MM.1S (cell line): Measurements from ENCODE around the gene TSR2.

Experiments used
- DNase-seq: peaks from one replicate; pipeline ENCODE4 v3.0.0-alpha.2; 2015
- H2AFZ ChIP-seq: fragments of 300-600 bp; sonication (generic); 2 replicates; pipeline ENCODE4 v1.6.0; 2016; ENCODE audit warnings: antibody characterized with exemption, low read length
- H3F3A ChIP-seq: fragments of 300-600 bp; sonication (generic); 2 replicates; pipeline ENCODE4 v1.6.1; 2016; ENCODE audit warnings: mild to moderate bottlenecking, antibody characterized with exemption, low read length, moderate library complexity, mixed read lengths; ENCODE audit not compliant: insufficient read depth
- H3K27ac ChIP-seq: fragments of 300-600 bp; sonication (generic); 2 replicates; pipeline ENCODE4 v1.5.1; 2016; ENCODE audit warnings: mild to moderate bottlenecking, low read length
- H3K27me3 ChIP-seq: fragments of 300-600 bp; sonication (generic); replicated peaks from 2 replicates; pipeline ENCODE4 v1.6.0; 2016; ENCODE audit warnings: low read length; ENCODE audit not compliant: insufficient read depth
- H3K36me3 ChIP-seq: fragments of 300-600 bp; sonication (generic); replicated peaks from 2 replicates; pipeline ENCODE4 v1.6.1; 2016; ENCODE audit warnings: mild to moderate bottlenecking, low read length, mixed read lengths; ENCODE audit not compliant: insufficient read depth
- H3K4me1 ChIP-seq: fragments of 300-600 bp; sonication (generic); 2 replicates; pipeline ENCODE4 v1.6.1; 2016; ENCODE audit warnings: low read length, mixed read lengths
- H3K4me2 ChIP-seq: fragments of 300-600 bp; sonication (generic); 2 replicates; pipeline ENCODE4 v1.6.0; 2016; ENCODE audit warnings: low read depth, low read length
- H3K4me3 ChIP-seq: fragments of 300-600 bp; sonication (generic); 2 replicates; pipeline ENCODE4 v1.5.1; 2016; ENCODE audit warnings: low read length, mixed read lengths
- H3K79me2 ChIP-seq: fragments of 300-600 bp; sonication (generic); 2 replicates; pipeline ENCODE4 v1.6.1; 2016; ENCODE audit warnings: mixed run types, low read length, mixed read lengths
- H3K9ac ChIP-seq: fragments of 300-600 bp; sonication (generic); 2 replicates; pipeline ENCODE4 v1.6.1; 2016; ENCODE audit warnings: low read length, mixed read lengths
- H3K9me2 ChIP-seq: fragments of 300-600 bp; sonication (generic); replicated peaks from 2 replicates; pipeline ENCODE4 v1.6.1; 2016; ENCODE audit warnings: mild to moderate bottlenecking, low read length, mixed read lengths; ENCODE audit not compliant: insufficient read depth
- H3K9me3 ChIP-seq: fragments of 300-600 bp; sonication (generic); replicated peaks from 2 replicates; pipeline ENCODE4 v1.6.1; 2016; ENCODE audit warnings: mild to moderate bottlenecking, low read length, mixed read lengths; ENCODE audit not compliant: insufficient read depth
- H4K20me1 ChIP-seq: fragments of 300-600 bp; sonication (generic); 2 replicates; pipeline ENCODE4 v1.6.1; 2016; ENCODE audit warnings: mild to moderate bottlenecking, low read length, moderate library complexity, mixed read lengths; ENCODE audit not compliant: insufficient read depth
- CTCF ChIP-seq: fragments of 300-600 bp; sonication (generic); IDR thresholded peaks from 2 replicates; pipeline ENCODE4 v1.5.1; 2016; ENCODE audit warnings: antibody characterized with exemption, low read length, mixed read lengths
- EZH2 ChIP-seq: fragments of 300-600 bp; sonication (generic); optimal IDR thresholded peaks from 2 replicates; pipeline ENCODE3; 2017; ENCODE audit warnings: low read depth, mild to moderate bottlenecking, antibody characterized with exemption, low read length, mixed read lengths
- EZH2phosphoT487 ChIP-seq: fragments of 300-600 bp; sonication (generic); IDR thresholded peaks from 2 replicates; pipeline ENCODE4 v1.6.1; 2018; ENCODE audit warnings: antibody characterized with exemption, low read length

Gene TSR2

GRCh38 chrX:54413753-54414152 lies 26.5 kb upstream of the TSR2 start:
- H4K20me1 ChIP-seq, result no peaks in the 10 kb centered on the region
- no peaks in the 10 kb centered on the region for H3K36me3 ChIP-seq
- no peak overlapping the region for H3K9ac ChIP-seq
- TF ChIP-seq EZH2 (no peak), EZH2phosphoT487 (no peak), CTCF (no peak)
- H3K9me2 ChIP-seq, result no peaks in the 10 kb centered on the region
- DNase-seq, result peak; percentile 9
- H3K4me2 ChIP-seq, result no peak overlapping the region
- no peaks in the 10 kb centered on the region for H3F3A ChIP-seq
- no peaks in the 10 kb centered on the region for H3K4me1 ChIP-seq
- no peak overlapping the region for H2AFZ ChIP-seq
- no peak overlapping the region for H3K27ac ChIP-seq
- no peaks in the 10 kb centered on the region for H3K79me2 ChIP-seq
- no peaks in the 10 kb centered on the region for H3K9me3 ChIP-seq
- no peak overlapping the region for H3K4me3 ChIP-seq
- H3K27me3 ChIP-seq, result no peaks in the 10 kb centered on the region

DNA sequence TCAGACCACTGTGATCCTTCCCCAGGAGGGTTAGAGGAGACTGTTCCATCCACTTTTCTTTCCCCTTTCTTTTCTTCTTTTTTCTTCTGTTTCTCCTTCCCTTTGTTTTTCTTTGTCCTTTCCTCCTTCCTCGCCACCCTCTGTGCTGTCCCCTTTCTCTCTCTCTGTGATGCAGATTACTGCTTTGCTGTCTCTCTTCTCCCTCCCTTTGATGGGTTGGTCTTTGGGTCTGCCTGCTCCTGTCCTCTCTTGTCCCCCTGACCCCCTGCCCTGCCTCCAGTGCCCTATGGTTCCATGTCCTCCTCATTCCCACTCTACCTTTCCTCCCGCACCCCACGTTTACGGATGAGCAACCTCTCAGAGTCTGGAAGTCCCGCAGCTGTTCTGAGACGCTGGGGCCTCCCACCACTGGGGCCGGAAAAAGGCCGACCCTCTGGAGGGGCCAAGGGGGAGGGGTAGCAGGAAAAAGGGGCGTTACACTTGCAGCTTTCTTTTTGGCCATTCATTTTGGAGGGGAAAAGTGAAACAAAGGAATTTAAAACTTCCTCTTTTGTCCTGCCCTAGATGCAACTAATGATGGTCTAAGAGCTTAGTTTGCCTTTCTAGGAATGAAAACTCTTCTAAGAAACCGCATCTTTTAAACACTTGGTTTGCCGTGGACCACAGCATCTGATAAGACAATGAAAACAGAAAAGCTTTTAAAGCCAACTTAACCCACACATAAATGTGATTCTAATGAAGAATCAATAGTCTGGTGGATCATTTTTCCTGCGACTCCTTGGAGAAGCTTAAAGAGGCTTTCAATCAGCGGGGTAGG lies 24.5 kb upstream of the TSR2 start:
- Histone ChIP-seq H3K79me2 (no peaks in the 10 kb centered on the region), H3K27ac (no peak overlapping the region), H3K4me3 (no peak overlapping the region), H3K9me2 (no peaks in the 10 kb centered on the region), H3K36me3 (no peaks in the 10 kb centered on the region), H3K4me2 (no peak overlapping the region), H3F3A (no peaks in the 10 kb centered on the region), H3K9me3 (no peaks in the 10 kb centered on the region), H2AFZ (no peak overlapping the region), H4K20me1 (no peaks in the 10 kb centered on the region), H3K27me3 (no peaks in the 10 kb centered on the region), H3K9ac (no peak overlapping the region), H3K4me1 (no peaks in the 10 kb centered on the region)
- DNase-seq, result no peak
- no peak for TF ChIP-seq EZH2
- TF ChIP-seq CTCF, result no peak
- TF ChIP-seq EZH2phosphoT487, result no peak

- no peak for DNase-seq
- TF ChIP-seq EZH2phosphoT487, result no peak
- TF ChIP-seq CTCF, result no peak
- TF ChIP-seq EZH2, result no peak
- Histone ChIP-seq H3K36me3 (no peaks in the 10 kb centered on the region), H3K27ac (no peak overlapping the region), H3K9ac (no peak overlapping the region), H3F3A (no peaks in the 10 kb centered on the region), H3K9me3 (no peaks in the 10 kb centered on the region), H3K79me2 (no peaks in the 10 kb centered on the region), H3K4me3 (no peak overlapping the region), H4K20me1 (no peaks in the 10 kb centered on the region), H3K4me2 (no peak overlapping the region), H2AFZ (no peak overlapping the region), H3K27me3 (no peaks in the 10 kb centered on the region), H3K9me2 (no peaks in the 10 kb centered on the region), H3K4me1 (no peaks in the 10 kb centered on the region)
Measured at GRCh38 chrX:54416965-54417364, 23.2 kb upstream of the TSR2 start.
